ENCODE measurements around the gene PRPF38A. TPM values are rescaled to one million over a fixed set of nuclear protein-coding genes. Genes with fewer than 3 reads are reported as not detected.

PRPF38A gene
- total and polyA plus RNA-seq, 11 donors, result 6.2 to 24.7 (median 16.5) TPM

- intact Hi-C loops (cut with DNase I), result no loop called here
- H3K36me3 ChIP-seq, result peaks cover 3 to 100% (median 96%) of the 10 kb centered on the region in 9 donors
- TF ChIP-seq CTCF (IDR thresholded peaks at IDR 0.05) (no peak), POLR2A (IDR thresholded peaks at IDR 0.05) (no peak)
- peaks cover 0 to 6% (median 0%) of the 10 kb centered on the region in 12 donors for H3K4me1 ChIP-seq
- H3K9me3 ChIP-seq, result no peaks in the 10 kb centered on the region
- peak in 1 of 5 donors; percentile 51 for DNase-seq
- no peak for ATAC-seq
- H3K4me3 ChIP-seq, result no peak overlapping the region
- H3K27me3 ChIP-seq, result no peaks in the 10 kb centered on the region
- H3K27ac ChIP-seq, result no peak overlapping the region
- 91 to 95% (median 92%) methylated on average over 8 of the region's 8 CpGs for whole genome bisulfite sequencing, 4 donors
These were observed 47.5 kb upstream of the PRPF38A start for GRCh38 chr1:52356818-52357355.

- H3K27ac ChIP-seq, result no peak overlapping the region
- H3K4me3 ChIP-seq, result no peak overlapping the region
- intact Hi-C loops (cut with DNase I), result no loop called here
- WGBS, 4 donors, result 94 to 100% (median 97%) methylated on average over 2 to 9 of the region's 9 CpGs
- no peaks in the 10 kb centered on the region for H3K27me3 ChIP-seq
- peaks cover 3 to 100% (median 98%) of the 10 kb centered on the region in 9 donors for H3K36me3 ChIP-seq
- no peaks in the 10 kb centered on the region for H3K9me3 ChIP-seq
- ATAC-seq (no peak), DNase-seq (no peak)
- peaks cover 0 to 6% (median 0%) of the 10 kb centered on the region in 12 donors for H3K4me1 ChIP-seq
- TF ChIP-seq POLR2A (IDR thresholded peaks at IDR 0.05) (no peak), CTCF (IDR thresholded peaks at IDR 0.05) (no peak)
These were observed 47.0 kb upstream of the PRPF38A start for GRCh38 chr1:52357397-52357796.

- Histone ChIP-seq H3K27me3 (no peaks in the 10 kb centered on the region), H3K27ac (no peak overlapping the region), H3K4me1 (peaks cover 0 to 6% (median 0%) of the 10 kb centered on the region in 12 donors), H3K4me3 (no peak overlapping the region), H3K36me3 (peaks cover 3 to 97% (median 89%) of the 10 kb centered on the region in 9 donors), H3K9me3 (no peaks in the 10 kb centered on the region)
- no peak for ATAC-seq
- DNase-seq, result no peak
- TF ChIP-seq POLR2A (IDR thresholded peaks at IDR 0.05), result no peak
- TF ChIP-seq CTCF (IDR thresholded peaks at IDR 0.05), result no peak
- intact Hi-C loops (cut with DNase I), result no loop called here
- 95 to 97% (median 96%) methylated on average over 14 to 18 of the region's 18 CpGs for WGBS, 4 donors
These were observed 45.4 kb upstream of the PRPF38A start for GRCh38 chr1:52358851-52359497.

GRCh38 chr1:52359676-52360594 lies 44.5 kb upstream of the PRPF38A start:
- WGBS, 4 donors, result 90 to 94% (median 92%) methylated on average over 20 to 24 of the region's 24 CpGs
- peaks cover 0 to 12% (median 6%) of the 10 kb centered on the region in 12 donors for H3K4me1 ChIP-seq
- H3K9me3 ChIP-seq, result no peaks in the 10 kb centered on the region
- no peak overlapping the region for H3K27ac ChIP-seq
- TF ChIP-seq CTCF (IDR thresholded peaks at IDR 0.05), result no peak
- H3K27me3 ChIP-seq, result no peaks in the 10 kb centered on the region
- H3K36me3 ChIP-seq, result peaks cover 3 to 91% (median 79%) of the 10 kb centered on the region in 9 donors
- H3K4me3 ChIP-seq, result no peak overlapping the region
- no peak for ATAC-seq
- no peak for DNase-seq
- intact Hi-C loops (cut with DNase I), result loop anchor here in 1 of 10 donors (10.0 kb wide), 1 partner anchor 215 kb away; the partner anchor contains the start of gene ZFYVE9

Data from heart left ventricle (tissue), 16 donors.